ENCODE measurements around the gene SORCS2. TPM values are rescaled to one million over a fixed set of nuclear protein-coding genes. Genes with fewer than 3 reads are reported as not detected.
"Not testable (repeated sequence)": the region's sequence is repeated elsewhere in the genome, so short reads cannot be mapped to it uniquely, and the experiment has no call there.

SORCS2 gene
- total RNA-seq, 1 donor from 2014 or later: 7.2 TPM

GRCh38 chr4:7571701-7572100, 379.4 kb downstream of the SORCS2 start:
- ATAC-seq (no peak), DNase-seq (no peak)
- Histone ChIP-seq H3K27me3 (no peaks in the 10 kb centered on the region), H3K4me1 (no peaks in the 10 kb centered on the region), H3K36me3 (no peaks in the 10 kb centered on the region), H3K27ac (no peak overlapping the region), H3K9me3 (peaks cover 14% of the 10 kb centered on the region), H3K4me3 (no peak overlapping the region)
- intact Hi-C loops (cut with DNase I): no loop called here
- TF ChIP-seq CTCF (IDR thresholded peaks at IDR 0.05): no peak

- Histone ChIP-seq H3K36me3 (no peaks in the 10 kb centered on the region), H3K4me3 (no peak overlapping the region), H3K27me3 (no peaks in the 10 kb centered on the region), H3K27ac (no peak overlapping the region), H3K4me1 (no peaks in the 10 kb centered on the region), H3K9me3 (peaks cover 20% of the 10 kb centered on the region)
- ATAC-seq (no peak), DNase-seq (no peak)
- intact Hi-C loops (cut with DNase I): no loop called here
- TF ChIP-seq CTCF (IDR thresholded peaks at IDR 0.05): no peak
Observed at GRCh38 chr4:7572894-7573293, 380.6 kb downstream of the SORCS2 start.

GRCh38 chr4:7573576-7574091, 381.3 kb downstream of the SORCS2 start:
- H3K9me3 ChIP-seq: peaks cover 27% of the 10 kb centered on the region
- H3K4me1 ChIP-seq: no peaks in the 10 kb centered on the region
- H3K27me3 ChIP-seq: no peaks in the 10 kb centered on the region
- no peak for ATAC-seq
- DNase-seq: no peak
- H3K27ac ChIP-seq: no peak overlapping the region
- no peak overlapping the region for H3K4me3 ChIP-seq
- no peaks in the 10 kb centered on the region for H3K36me3 ChIP-seq
- intact Hi-C loops (cut with DNase I): no loop called here
- TF ChIP-seq CTCF (IDR thresholded peaks at IDR 0.05): no peak

- no peak for TF ChIP-seq CTCF (IDR thresholded peaks at IDR 0.05)
- Histone ChIP-seq H3K27ac (no peak overlapping the region), H3K4me3 (no peak overlapping the region), H3K4me1 (no peaks in the 10 kb centered on the region), H3K27me3 (no peaks in the 10 kb centered on the region), H3K36me3 (no peaks in the 10 kb centered on the region), H3K9me3 (peaks cover 31% of the 10 kb centered on the region)
- no peak for DNase-seq
- ATAC-seq: no peak
- intact Hi-C loops (cut with DNase I): no loop called here
Observed at GRCh38 chr4:7574287-7575014, 382.1 kb downstream of the SORCS2 start.

- no peak overlapping the region for H3K4me3 ChIP-seq
- H3K27me3 ChIP-seq: no peaks in the 10 kb centered on the region
- H3K4me1 ChIP-seq: no peaks in the 10 kb centered on the region
- H3K27ac ChIP-seq: no peak overlapping the region
- ATAC-seq: no peak
- no peak for TF ChIP-seq CTCF (IDR thresholded peaks at IDR 0.05)
- DNase-seq: no peak
- no peaks in the 10 kb centered on the region for H3K36me3 ChIP-seq
- intact Hi-C loops (cut with DNase I): no loop called here
- H3K9me3 ChIP-seq: peaks cover 31% of the 10 kb centered on the region
Observed at GRCh38 chr4:7575426-7575825, 383.1 kb downstream of the SORCS2 start.

- ATAC-seq, H3K36me3 ChIP-seq: not testable (repeated sequence)
- peaks cover 31% of the 10 kb centered on the region for H3K9me3 ChIP-seq
Observed at GRCh38 chr4:7577361-7578039, 385.2 kb downstream of the SORCS2 start.

More at GRCh38 chr4:7577361-7578039, 385.2 kb downstream of the SORCS2 start:
- H3K4me3 ChIP-seq; H3K27me3 ChIP-seq; intact Hi-C loops (cut with DNase I); H3K27ac ChIP-seq; DNase-seq; H3K4me1 ChIP-seq: not testable (repeated sequence)
